NB4 (cell line): ENCODE measurements around the gene RYR2.

ENCODE experiments used
- CTCF ChIP-seq: IDR thresholded peaks from one replicate; pipeline ENCODE4 v1.5.1; 2012; ENCODE audit warnings: low read depth, low read length
- MAX ChIP-seq: IDR thresholded peaks from 2 replicates; pipeline ENCODE4 v1.6.1; 2011; ENCODE audit warnings: low read depth, low read length

DNA sequence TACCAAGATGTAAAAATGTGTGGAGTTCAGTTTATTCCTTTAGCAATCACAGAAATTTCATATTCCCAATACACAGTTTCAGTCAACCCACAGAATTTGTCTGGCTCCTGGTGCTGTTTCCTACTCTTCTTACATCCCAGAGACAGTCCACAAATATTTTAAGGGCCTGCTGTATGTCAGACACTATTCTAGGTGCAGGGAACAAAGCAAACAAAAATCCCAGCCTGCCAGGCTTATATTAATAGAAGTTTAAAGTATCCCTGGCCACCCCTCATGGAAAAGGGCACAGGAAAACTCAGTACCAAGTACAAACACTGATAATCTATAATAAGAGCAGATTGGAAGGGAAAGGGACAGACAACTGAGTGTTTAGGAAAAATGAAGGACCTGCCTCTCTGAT, 653.9 kb downstream of the RYR2 start:
- TF ChIP-seq CTCF (no peak), MAX (no peak)
